HG02588 (cell line): ENCODE data around the gene PPIE.

Experiments
- ATAC-seq: cut with Tn5 transposase; IDR thresholded peaks from one replicate; pipeline ENCODE4 v1.9.1; 2021; ENCODE audit warnings: mild to moderate bottlenecking, moderate library complexity; ENCODE audit not compliant: unreplicated experiment

Gene PPIE

DNA sequence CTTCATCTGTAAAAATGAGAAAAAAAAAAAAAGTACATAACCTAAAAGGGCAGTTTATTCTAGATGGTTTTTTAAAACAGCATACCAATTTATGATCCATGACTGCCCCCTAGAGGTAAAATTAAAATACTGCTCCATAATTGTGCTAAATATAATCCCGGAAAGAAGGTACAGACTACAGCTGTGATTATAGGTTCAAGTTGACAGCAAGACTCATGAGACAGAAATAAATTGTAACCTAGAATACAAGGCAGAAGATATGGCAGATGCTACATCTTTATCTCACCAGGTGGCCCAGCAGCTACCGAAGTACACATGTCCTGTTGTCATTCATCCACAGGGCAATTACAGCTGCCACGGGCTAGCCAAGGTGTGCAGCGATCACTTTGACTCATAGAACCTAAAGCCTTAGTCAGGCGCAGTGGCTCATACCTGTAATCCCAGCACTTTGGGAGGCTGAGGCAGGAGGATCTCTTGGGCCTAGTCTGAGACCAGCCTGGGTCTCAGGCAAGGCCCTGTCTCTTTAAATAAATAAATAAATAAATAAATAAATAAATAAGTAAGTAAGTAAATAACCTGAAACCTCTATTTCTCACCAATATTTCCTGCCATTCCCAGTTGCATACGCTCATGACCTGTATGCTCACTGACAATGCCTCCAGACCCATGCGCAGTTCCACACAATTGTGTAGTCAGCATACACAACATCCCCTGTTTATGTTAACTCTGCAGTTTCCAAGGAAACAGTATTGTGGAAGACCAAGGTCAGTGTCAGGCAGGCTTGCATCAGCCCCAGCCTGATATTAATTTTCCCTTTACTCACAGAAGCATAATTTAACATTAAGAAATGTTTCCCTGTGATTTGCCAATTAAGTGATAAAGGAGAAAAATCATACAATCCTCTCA is 18.3 kb upstream of the PPIE start:
- ATAC-seq = no peak

DNA sequence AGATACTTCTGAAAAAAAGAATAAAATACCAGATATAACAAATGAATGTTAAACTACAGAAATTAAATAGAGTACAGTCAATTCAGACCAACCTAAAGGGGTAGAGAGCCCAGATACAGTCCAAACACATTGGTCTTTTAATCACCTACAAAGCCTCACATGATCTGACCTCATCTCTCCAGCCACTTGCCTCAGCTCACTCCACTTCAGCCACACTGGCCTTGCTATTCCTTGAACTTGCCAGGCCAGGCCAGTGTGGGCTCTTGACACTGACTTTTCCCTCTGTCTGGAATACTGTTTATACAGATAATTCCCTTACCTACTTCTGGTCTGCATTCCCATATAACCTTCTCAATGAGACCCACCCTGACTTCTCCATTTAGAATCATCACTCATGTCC is 17.0 kb upstream of the PPIE start:
- ATAC-seq = no peak

DNA sequence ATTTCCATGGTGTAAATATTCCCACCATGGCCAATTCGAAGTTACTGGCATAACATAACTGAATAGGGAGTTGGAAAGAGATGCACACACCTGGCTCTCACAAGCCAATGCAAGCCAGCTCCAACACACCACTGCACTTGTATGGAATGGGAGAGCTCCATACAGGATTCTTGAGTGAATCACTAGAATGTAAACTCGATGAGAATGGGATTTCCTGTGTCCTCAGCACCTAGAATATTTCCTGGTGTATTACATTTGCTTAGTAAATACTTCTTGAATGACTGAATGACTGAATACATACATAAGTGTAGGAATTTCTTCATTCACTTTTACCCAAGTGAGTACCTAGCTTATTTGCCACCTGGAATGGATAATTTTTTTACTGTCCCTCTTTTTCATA is 16.2 kb upstream of the PPIE start:
- ATAC-seq = no peak

DNA sequence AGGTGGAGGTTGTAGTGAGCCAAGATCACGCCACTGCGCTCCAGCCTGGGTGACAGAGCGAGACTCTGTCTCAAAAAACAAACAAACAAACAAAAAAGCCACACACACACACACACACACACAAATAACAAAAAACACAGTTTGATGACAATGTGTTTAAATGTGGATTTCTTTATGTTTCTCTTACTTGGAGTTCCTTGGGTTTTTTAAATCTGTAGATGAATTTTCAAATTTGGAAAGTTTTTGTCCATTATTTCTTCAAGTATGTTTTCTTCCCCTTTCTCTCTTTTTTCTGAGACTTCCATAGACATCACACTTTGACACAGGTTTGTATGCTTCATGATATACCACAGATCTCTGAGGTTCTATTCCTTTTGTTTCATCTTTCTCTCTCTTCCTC is 12.1 kb upstream of the PPIE start:
- no peak for ATAC-seq

DNA sequence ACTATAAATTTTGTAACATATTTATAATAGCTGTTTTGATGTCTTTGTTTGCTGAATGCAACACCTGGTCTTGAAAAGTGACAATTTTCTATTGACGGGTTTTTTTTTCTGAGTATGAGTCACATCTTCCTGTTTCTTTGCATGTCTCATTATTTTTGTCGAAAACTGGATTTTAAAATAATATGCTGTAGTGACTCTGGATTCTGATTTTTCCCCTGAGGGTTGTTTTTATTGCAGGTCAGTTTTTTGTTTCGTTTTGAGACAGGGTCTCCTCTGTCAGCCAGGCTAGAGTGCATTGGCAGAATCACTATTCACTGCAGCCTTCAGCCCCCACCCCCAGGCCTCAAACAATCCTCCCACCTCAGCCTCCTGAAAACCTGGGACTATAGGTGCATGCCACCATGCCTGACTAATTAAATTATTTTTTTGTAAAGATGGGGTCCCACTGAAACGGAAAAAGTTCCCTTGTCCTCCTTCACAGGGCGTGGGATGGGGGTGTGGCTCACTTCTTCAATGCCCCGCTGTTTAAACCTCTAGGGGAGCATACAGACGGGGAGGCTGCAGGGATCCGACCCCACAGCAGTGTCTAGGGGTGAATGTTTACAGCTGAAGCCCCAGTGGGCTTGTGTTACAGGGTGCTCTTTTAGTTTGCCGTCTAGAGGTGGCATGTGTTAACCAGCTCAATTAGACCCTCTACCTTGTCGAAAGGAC is 11.3 kb upstream of the PPIE start:
- no peak for ATAC-seq

DNA sequence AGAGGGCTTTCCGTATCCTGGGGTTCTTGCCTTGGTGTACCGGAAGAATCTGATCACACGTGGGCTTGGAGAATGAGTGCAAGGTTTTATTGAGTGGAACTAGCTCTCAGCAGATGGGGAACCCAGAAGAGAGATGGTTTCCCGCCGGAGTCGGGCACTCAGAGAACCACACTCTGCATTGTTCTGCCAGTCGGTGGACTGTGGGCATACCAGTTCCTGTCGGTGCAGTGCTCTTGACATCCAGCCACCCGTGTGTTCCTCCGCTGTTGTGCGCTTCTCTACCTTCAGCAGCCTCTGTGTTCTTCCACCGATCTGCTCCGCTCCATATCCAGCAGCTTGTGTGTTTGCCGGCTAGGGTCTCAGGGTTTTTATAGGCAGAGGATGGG is 10.8 kb upstream of the PPIE start:
- ATAC-seq = no peak

DNA sequence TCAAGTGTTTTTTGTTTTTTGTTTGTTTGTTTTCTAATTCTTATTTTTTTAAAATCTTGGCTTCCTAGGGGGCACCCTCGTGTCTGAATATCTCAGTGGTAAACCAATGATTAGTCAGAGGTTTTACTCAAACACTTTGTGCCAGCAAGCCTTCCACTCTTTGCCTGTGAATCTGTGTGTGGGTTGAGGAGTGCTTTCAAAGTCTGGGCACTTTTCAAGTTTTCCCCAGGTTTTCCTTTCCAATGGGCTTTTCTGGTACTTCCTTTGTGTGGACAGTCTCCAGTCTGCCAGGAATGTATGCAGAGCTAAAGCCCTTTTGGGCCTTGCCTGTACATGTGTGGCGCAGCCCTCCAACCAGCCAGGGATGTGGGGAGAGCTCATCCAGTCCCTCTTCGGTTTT is 9.7 kb upstream of the PPIE start:
- no peak for ATAC-seq

DNA sequence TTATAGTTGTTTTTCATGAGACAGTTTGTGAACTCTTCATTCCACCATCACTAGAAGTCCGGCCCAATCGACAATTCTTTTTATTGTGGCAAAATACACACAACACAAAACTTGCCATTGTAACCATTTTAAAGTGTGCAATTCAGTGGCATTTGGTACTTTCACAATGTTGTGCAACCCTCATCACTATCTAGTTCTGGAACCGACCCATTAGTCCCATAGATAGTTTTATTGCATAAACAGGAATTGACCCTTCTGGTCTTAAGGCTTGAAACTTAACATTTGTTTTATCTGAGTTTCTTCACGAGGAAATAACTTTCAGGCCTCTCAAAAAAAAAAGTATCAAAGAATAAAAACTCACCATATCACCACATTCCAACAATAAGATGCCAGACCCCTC is 8.8 kb upstream of the PPIE start:
- no peak for ATAC-seq

DNA sequence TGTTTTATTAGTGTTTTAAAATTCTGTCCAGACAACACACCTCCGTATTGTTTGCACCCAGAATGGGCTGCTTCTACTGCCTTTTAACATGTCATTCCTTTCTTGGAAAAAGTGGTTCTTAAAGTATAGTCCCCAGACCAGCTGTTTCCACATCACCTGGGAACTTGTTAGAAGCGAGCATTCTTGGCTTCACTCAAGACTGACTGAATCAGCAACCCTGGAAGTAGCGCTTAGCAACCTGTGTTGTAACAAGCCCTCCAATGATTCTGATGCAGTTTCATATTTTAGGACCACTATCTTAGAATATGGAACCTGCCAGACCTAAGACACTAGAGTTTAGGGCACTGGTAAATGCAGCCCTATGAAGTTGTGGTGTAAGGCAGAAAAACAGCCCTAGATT is 6.0 kb upstream of the PPIE start:
- no peak for ATAC-seq

DNA sequence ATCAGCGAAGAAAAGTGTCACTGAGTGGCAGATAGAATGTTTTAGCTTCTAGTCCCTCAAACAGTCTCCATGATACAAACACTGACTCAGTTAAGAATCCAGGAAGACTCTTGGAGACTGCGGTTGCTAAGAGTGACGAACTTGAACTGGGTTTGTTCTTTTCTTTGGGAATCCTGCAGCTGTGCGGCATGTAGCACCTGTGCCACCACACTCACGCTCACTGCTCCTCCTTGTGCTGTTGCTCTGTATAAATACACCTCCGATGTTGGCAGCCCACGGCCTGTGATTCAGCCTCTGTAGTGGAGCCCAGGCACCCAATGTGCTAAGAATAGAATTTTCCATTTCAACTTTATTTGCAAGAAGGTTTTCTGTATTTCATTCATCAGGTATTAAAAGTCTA is 5.5 kb upstream of the PPIE start:
- ATAC-seq = no peak

DNA sequence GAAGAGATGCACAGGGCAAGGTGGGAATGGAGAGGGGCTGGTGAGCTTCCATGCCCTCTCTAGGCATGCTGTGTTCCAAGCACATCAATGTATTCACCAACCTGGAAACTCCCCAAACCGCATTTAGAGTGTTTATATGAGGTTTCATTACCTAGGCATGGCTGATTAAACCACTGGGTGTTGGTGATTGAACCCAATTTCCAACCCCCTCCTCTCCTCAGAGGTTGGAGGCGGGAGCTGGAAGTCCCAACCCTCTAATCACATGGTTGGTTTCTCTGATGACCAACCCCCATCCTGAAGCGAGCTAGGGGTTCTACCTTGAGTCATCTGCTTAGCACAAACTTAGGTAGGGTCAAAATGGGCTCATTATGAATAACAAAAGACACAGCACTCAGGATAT is 3.0 kb upstream of the PPIE start:
- ATAC-seq = no peak

DNA sequence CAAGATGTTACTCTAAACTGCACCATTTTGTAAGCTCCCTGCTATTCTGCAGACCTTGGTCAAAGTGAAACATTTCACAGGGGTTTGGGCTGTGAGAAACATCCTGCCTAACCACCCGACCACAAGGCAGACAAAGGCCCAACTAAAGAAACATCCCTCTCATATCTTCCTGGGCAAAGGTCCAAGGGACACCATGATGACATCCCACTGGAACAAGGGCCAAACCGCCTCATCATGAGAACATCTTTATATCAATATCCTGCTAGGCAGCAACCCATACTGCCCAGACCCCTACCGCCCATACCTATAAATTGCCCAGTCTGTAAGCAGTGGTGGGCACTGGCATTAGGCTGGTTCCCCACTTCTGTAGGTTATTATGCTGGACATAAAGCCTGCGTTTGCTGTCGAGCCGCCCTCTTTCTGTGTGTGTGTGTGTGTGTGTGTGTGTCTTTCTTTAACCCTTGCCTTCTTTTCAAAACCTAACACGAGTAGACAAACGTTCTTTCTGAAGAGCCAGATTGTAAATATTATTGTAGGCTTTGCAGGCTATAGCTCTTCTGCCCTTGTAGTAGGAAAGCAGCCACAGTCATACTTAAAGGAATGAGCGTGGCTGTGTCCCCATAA is 1.0 kb upstream of the PPIE start:
- no peak for ATAC-seq

DNA sequence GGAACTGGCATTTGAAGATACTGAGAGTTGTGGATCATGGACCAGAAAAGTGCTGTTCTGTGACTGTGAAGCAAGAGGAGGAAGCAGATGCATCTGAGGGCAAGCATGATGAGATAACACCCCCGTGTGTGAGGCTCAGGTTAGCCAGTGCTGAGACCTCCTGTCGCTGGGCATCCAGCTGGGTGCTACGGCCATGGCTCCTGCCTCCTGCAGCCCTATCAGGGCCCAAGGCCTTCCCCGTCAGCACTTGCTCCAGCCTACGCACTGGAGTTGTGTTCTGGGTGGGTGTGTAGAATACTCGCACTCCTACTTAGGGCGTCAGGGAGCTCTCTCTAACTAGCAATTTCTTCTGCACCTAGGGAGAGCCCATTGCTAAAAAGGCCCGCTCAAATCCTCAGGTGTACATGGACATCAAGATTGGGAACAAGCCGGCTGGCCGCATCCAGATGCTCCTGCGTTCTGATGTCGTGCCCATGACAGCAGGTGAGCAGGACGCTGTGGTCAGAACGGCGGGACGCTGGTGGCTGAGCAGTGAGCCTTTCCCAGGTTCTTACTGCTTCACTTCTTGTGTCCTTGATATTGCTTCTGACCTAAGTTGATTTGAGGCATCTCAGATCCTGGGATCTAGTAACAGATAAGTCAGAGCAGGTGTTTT is 6.5 kb downstream of the PPIE start:
- ATAC-seq = no peak

DNA sequence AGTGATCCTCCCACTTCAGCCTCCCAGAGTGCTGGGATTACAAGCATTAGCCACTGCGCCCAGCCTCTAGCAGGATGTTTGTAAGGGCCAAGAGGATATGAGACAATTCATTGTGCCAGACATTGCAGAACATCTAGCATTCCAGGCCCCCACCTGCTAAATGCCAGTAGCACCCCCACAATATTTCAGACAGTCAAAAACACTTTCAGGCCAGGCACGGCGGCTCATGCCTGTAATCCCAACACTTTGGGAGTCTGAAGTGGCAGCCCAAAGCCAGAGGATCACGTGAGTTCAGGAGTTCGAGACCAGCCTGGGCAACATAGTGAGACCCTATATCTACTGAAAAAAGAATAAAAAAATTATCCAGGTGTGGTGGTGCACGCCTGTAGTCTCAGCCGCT is 12.9 kb downstream of the PPIE start:
- no peak for ATAC-seq

DNA sequence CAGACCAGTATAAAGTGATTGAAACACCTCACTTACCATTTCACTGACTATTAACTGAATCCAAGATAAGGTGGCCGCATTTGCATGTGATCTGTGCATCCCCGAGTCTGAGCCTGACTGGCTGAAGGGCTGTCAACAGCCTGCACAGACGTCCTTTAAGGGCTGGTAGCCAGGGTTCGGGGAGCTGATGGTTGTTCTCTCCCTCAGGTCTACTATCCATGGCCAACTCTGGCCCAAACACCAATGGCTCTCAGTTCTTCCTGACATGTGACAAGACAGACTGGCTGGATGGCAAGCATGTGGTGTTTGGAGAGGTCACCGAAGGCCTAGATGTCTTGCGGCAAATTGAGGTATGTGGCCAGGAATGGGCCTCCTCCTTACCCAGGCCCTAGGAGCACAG is 14.0 kb downstream of the PPIE start:
- ATAC-seq = no peak

DNA sequence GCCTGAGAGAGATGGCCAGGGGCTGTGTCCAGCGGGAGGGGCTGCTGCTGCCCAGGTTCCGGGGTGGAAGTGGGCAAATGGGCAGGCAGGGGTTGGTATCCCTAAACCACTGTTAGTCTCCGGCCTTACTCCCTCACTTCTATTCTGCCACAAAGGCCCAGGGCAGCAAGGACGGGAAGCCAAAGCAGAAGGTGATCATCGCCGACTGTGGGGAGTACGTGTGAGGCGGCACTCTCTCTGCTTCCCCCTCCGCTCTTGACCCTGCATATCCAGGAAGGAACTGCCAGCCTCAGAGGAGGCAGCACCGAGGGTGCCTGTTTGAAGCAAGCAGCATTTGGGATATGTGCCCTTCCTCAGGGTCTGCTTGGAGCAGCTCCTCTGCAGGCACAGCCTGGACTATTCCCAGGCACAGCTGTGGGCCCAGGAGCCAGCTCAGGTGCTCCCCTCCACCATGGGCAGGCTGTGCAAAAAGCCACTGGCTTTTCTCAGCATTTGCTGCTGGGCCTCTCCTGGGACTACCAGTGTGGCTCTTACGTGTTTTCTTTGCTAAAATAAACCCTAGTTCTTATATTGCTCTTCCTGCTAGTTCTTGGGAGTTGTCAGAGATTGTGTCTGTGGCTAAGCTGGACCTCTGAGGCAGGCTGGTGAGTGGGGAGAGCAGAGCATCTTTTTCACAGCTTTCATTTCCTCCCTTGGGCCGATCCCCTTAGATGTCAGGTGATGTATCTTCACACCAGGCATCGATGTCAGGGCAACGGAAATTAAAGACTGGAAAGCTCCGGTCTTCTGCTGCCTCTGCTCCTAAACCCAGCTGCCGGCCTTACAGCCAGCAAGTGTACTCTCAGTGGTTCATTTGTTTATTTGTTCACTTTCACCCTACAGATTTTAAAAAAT is 14.7 kb downstream of the PPIE start:
- no peak for ATAC-seq

DNA sequence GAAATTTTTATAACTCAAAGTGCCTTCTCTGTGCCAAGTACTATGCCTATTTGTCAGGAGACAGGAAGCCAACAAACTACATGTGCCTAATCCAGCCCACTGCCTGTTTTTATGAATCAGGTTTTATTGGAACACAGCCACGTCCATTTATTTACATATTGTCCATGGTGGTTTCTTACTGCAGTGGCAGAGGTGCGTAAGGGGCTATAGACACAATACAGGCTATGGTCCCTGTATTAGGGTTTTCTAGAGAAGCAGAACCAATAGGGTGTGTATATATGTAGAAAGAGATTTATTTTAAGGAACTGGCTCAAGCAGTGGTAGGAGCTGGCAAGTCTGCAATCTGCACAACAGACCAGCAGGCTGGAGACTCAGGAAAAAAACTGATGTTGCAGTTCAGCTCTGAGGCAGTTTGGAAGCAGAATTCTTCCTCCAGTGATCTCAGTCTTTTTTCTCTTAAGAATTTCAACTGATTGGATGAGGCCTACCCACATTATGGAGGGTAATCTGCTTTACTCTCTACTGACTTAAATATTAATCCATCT is 15.4 kb downstream of the PPIE start:
- no peak for ATAC-seq

DNA sequence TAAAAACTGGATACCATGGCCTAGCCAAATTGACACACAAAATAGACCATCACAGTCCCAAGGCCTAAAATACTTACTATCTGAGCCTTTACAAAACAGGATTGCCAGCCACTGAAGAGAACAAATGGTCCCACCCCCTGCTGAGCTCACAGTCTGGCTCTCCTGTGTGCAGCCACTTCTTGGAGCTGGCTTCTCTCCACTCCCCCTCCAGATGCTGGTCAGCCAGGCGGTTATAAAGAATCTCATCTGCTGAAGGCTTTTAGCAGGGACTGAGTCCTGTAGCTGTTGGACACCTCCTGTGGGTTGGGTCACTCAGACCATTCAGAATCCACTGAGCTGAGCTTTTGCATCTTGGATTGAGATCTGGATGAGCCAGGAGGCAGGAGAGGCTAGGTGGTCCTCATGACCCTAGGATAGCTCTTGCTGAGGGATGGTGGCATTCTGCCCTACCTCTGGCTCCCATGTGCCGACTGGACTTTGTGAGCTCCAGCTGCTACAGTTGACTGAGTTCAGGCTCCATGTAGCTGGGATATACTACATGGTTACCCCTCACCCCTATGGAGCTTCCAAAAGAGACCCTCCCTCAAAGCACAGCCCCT is 16.3 kb downstream of the PPIE start:
- ATAC-seq = no peak

DNA sequence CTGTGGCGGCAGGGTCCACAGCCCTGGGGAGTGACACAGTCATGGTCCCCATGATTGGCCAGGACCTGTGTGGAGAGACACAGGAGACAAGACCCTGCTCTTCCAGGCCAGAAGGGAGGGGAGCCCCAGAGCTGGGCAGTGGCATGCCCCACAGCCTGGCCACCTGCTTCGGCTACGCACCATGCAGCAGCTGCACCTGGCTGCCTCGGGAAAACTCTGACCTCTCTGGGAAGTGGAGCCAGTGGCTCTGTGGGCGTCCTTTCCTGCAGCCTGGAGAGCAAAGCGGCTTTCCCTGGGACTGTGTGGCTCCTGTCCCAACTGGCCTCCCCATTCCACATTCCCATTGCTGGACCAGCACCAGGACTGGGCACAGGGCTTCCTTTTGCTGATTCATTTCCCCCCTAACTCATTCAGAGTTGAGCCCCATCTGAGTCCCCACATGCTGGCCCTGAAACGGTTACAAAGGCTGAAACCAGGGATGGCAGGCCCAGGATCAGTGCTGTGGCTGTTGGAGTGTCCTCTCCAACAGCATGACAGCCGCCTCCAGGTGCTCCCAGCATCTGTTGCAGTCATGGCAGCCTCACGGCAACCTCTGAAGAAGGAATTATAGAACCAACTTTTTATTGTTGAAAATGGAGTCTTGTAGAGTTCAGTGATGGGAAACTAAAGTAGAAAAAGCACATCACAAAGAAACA is 17.4 kb downstream of the PPIE start:
- ATAC-seq = no peak
